ENCODE data around the gene N4BP2.

The N4BP2 gene

GRCh38 chr4:40160258-40160657, 103.6 kb downstream of the N4BP2 start:
- DNase-seq: no peak

DNA sequence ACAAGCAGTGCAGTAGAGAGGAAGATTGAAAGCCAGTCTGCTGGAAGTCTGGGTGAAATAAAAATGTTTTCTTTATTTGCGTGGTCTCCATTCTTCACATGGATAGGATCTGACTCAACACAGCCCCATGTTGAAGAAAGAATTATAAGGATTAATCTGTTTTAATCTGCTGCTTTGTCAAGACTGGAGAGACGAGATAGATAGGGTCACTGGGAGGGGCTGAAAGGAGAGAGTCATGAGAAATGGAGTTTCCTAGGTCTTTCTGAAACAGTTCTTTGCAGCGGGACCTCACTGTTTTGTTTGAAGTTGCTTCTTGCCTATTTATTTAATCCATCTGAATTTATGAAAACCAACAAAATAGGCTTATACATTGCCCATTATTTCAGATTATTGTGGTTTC, 107.8 kb downstream of the N4BP2 start:
- no peak for DNase-seq

DNA sequence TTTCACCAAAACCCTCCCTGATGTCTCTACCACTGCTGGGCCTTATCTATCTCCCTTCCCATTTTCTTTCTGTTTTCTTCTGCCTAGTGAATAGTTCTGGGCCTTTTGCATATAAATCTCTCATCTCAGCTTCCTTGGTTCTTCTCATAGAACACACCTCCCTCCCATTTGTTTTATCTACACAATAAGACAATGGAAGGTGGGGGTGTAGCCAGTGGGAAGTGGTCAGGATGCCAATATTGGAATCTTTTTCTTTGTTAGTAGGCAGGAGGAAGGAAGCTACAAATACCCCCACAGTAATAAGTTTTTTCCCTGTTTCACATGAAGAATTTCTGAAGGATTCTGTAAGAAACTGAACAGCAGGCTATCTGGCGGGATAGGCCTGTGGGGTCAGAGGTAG, 109.3 kb downstream of the N4BP2 start:
- no peak for DNase-seq

- no peak for DNase-seq
Observed at GRCh38 chr4:40168070-40168469, 111.4 kb downstream of the N4BP2 start.

DNA sequence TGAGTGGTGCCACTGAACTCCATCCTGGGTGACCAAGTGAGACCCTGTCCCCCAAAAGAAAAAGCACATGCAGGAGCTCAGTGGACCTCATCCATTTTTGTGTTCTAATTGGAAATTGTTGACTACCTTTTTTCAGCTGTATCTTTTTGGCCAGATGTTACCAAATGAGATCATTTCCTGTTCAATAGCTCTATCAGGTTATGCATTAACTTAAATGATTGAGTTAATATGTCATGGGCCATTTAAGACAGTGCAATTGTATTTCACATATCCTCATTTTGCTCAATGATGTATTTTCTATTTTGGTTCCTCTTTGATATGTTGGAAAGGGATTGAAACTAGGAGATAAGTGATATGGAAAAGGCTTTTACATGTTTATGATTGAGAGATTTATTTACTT, 113.9 kb downstream of the N4BP2 start:
- DNase-seq: no peak

GRCh38 chr4:40173470-40173875, 116.8 kb downstream of the N4BP2 start:
- DNase-seq: no peak

- no peak for DNase-seq
Observed at GRCh38 chr4:40176602-40177001, 120.0 kb downstream of the N4BP2 start.

DNA sequence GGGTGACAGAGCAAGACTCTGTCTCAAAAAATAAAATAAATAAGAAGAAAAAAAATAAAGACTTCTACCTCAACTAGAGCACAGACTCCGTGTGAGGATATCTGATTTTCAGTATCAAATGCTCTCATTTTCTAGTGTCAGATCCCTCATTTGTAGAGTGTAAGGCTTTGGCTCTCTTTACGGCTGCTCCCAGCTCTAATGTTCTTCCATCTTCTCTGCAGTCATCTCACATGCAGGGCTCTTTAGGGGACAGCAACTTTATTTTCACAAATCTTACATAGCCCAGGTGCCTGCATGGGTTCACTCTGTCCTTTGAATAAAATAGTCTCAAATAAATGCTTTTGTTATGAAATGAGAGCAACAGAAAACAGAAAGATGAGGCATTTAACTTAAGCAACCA, 120.9 kb downstream of the N4BP2 start:
- no peak for DNase-seq

DNA sequence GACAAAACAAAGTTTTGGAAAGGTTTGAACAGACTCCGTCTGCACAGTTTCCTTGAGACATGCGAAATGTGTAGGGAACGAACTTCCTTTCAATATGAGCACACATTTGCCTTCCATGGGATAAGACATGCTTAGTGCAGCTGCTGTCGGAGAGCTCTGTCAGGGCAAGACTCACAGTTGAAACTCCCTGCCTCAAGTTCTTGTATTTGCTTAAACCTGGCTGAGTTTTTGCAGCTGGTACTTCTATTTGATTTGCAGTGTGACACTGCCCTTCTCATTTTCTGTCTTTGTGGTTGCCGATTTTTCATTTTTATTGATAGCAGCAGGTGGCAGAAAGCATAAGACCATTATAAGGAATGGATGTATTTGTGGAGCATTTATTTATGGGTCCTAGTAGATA, 122.0 kb downstream of the N4BP2 start:
- DNase-seq: no peak

GRCh38 chr4:40179360-40179759, 122.7 kb downstream of the N4BP2 start:
- no peak for DNase-seq

DNA sequence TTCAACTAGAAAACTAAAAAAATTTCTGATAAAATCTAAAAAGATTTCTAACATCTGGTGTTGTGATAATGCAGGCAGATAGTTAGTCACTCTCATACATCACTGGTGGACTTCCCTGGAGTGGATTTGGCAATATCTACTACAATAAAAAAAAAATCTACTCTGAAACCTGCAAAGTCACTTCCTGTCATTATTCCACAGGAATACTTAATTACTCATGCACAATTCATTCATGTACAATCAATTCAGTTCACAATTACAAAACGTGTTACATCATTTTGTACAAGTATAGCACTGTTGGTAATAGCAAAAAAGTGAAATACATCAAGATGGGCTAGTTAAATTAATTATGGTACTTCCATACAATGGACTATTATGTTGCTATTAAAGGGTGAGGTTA, 123.7 kb downstream of the N4BP2 start:
- DNase-seq: no peak

GRCh38 chr4:40182001-40182400, 125.4 kb downstream of the N4BP2 start:
- DNase-seq: no peak

- DNase-seq: no peak
Observed at GRCh38 chr4:40182954-40183353, 126.3 kb downstream of the N4BP2 start.

DNA sequence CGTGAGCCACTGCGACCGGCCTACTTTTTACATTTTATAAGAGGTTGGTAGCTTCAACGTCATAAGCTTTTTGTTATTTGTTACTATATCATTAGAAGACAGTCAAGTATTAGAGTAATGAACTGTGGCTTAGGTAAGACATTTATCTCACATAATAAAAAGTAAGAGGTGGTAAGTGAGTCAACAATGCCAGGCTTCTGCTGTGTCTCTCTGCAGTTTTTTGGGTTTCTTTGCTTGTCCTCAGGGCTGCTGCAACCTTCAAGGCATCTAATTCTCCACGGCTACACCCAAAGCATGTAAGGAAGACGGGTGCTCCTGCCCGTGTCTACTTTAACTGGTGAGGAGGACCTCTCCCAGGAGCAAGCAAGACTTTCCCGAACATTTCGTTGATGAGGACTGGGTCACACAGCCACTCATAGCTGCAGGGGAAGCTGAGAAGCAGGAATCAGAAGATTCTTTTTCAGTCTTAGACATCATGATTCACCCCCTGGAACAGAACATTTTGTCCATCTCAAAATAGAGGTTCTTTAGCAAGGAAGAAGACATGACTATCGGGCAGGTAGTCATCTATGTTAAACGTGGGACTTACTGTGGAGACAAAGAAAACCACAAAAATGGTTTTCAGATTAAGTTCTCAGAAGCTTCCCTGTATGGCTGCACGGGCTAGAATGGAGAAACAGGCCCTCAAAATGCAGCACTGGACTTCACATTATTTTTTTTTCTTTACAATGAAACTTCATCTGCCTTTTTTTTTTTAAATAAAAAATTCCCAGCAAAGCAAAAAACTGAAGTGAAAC, 127.2 kb downstream of the N4BP2 start:
- DNase-seq: peak; percentile 61 to 63

DNA sequence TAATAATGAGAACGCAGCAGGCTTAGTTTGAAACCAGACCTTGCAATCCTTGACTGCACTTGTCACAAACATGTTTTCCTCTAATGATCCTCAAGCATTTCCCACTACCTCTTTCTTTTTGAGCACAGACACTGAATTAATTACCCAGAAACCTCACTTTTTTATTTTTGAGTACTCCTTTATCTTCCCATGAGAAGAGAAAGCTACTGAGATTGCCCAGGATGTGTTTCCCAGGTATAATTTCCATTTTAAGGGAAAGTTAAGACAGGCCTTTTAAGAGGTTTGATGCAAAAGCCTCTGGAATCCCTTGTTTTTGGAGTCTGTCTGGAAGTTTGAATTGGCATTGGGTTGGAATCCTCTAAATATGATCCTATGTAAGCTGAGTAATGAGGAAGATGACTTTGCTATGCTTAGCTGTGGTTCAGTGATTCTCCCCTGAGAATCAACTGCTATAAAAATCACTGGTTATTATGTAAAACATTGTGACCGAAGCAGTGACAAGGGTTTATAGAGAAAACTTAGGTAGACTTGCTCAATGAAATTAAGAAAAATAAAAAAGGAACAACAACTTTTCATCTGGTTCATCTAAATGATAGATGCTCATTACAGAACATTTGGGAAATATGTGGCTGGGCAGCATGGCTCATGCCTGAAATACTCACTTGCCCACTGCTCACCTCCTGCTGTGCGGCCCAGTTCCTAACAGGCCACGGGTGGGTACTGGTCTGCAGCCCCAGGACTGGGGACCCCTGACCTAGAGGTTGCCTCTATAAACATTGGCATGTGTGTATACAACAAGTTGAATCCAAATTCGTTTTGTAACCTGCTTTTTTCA, 129.4 kb downstream of the N4BP2 start:
- no peak for DNase-seq

DNA sequence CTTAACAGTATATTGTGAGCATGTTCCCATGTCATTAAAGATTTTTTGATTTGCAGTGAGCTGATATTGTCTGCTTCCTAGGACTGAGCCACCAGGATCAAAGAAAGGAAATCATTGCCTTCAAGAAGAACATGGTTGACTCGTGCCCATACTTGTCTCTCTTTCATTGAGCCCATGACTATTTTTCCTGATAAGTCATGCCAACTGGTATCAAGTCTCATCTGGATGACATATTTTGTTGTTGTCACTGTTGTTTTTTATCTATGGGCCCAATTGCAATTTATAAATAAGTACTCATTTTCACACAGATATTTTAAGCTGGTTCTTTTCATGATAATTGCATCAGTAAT, 130.0 kb downstream of the N4BP2 start:
- no peak for DNase-seq

- DNase-seq: peak in 1 of 2 experiments; percentile 58
Observed at GRCh38 chr4:40187386-40187906, 130.8 kb downstream of the N4BP2 start.

GRCh38 chr4:40190019-40190418, 133.4 kb downstream of the N4BP2 start:
- no peak for DNase-seq

- DNase-seq: no peak
Observed at GRCh38 chr4:40190465-40190864, 133.8 kb downstream of the N4BP2 start.

DNA sequence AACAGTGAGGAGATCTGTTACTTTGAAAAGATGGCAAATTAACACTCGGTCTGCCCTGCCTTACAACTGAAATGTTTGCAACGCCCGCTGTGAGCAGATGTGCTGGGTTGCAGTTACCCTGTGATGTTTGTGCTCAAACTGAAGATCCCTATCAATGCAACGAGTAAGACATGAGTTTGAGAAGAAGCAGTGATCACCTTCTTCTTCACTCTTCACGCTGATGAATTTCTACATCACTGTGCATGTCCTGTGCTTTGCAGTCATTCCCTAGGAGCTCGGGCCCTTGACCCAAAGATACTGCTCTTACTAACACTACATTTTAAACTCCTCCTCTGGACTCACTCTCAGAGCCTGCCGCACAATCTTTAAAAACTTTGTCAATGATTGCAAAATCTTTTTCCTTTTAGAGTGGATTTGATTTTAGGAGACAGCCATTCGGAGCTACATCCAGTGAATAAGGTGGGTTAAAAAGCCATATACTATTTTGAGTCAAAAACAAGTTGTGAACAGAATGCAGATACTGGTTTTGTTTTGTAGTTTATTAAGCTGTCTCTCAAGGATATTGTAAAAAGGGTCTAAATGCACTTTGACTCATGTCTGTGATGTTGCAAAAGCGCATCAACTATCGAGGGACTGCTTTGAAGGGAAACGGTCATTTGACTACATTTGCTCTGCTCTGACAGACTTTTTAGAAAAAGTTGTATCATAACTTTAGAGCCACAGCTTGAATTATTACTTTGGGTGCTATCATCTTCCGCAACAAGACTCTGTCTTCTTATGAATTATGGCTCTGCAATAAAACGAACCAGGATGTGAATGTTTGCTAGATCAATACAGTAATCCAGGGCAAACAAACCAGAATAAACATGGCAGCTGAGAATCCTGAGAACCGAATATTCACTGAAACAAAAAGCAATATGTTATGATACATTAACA, 134.5 kb downstream of the N4BP2 start:
- peak in 1 of 2 experiments; percentile 25 for DNase-seq

GRCh38 chr4:40192114-40193015, 135.7 kb downstream of the N4BP2 start:
- peak in 1 of 2 experiments; percentile 37 for DNase-seq

Measured in activated T-cell treated with anti-CD3 and anti-CD28 coated beads, Interleukin-2, amount 50 U/mL, for 48 hours (primary cell).